ENCODE measurements around the gene LPP. TPM values are rescaled to one million over a fixed set of nuclear protein-coding genes. Genes with fewer than 3 reads are reported as not detected.

LPP gene
- total RNA-seq, 1 experiment from 2014 or later, result 148 TPM

DNA sequence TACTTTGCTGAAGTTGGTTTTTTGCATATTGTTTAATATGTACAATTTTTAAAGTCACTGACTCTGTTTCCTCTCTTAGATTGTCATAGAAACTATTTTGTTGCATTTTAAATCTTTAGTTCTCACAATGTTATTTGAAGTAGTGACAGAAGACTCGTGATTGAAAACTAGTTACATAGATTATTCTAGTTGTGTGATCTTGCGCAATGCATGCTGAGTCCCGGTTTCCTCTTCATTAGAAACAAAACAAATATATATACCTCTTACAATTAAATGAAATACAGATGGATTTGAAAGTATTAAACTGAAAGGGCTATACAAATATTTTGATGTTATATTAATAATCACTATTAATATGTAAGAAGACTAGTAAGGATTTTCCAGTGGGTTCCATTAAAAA, 333.0 kb downstream of the LPP start:
- Histone ChIP-seq H2AFZ (no peak overlapping the region), H3K4me1 (replicated peaks; ENCODE audit: insufficient read depth) (peaks cover 10% of the 10 kb centered on the region; the same call in 1 of the 2 replicates), H3K27me3 (ENCODE audit: insufficient read depth, low read depth) (no peaks in the 10 kb centered on the region), H3K9me3 (ENCODE audit: insufficient read depth, low read depth) (no peaks in the 10 kb centered on the region), H4K20me1 (ENCODE audit: insufficient read depth) (no peaks in the 10 kb centered on the region), H3K9me2 (ENCODE audit: insufficient read depth) (0 out of 2 replicates have a peak, but pooled peaks cover 4% of the 10 kb centered on the region), H3K4me2 (no peak overlapping the region), H3K27ac (no peak overlapping the region), H3F3A (ENCODE audit: insufficient read depth, low read depth) (0 out of 2 replicates have a peak, but pooled peaks cover 3% of the 10 kb centered on the region), H3K36me3 (ENCODE audit: low read depth) (peaks cover 14% of the 10 kb centered on the region; the same call in 1 of the 2 replicates), H3K4me3 (no peak overlapping the region), H3K79me2 (ENCODE audit: low read depth) (no peaks in the 10 kb centered on the region)
- DNase-seq, result no peak
- intact Hi-C loops (cut with micrococcal nuclease; ENCODE audit: unreplicated experiment), result no loop called here
- ChIA-PET CTCF (no interaction called here), POLR2A (ENCODE audit: unreplicated experiment) (no interaction called here)
- no peak for TF ChIP-seq EZH2 (IDR thresholded peaks at IDR 0.05; ENCODE audit: low read depth)
- TF ChIP-seq, protein P1, sequence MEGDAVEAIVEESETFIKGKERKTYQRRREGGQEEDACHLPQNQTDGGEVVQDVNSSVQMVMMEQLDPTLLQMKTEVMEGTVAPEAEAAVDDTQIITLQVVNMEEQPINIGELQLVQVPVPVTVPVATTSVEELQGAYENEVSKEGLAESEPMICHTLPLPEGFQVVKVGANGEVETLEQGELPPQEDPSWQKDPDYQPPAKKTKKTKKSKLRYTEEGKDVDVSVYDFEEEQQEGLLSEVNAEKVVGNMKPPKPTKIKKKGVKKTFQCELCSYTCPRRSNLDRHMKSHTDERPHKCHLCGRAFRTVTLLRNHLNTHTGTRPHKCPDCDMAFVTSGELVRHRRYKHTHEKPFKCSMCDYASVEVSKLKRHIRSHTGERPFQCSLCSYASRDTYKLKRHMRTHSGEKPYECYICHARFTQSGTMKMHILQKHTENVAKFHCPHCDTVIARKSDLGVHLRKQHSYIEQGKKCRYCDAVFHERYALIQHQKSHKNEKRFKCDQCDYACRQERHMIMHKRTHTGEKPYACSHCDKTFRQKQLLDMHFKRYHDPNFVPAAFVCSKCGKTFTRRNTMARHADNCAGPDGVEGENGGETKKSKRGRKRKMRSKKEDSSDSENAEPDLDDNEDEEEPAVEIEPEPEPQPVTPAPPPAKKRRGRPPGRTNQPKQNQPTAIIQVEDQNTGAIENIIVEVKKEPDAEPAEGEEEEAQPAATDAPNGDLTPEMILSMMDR (conservative IDR thresholded peaks at IDR 0.05), result no peak
- no TSS peak for BruUV-seq (replicated peaks)

DNA sequence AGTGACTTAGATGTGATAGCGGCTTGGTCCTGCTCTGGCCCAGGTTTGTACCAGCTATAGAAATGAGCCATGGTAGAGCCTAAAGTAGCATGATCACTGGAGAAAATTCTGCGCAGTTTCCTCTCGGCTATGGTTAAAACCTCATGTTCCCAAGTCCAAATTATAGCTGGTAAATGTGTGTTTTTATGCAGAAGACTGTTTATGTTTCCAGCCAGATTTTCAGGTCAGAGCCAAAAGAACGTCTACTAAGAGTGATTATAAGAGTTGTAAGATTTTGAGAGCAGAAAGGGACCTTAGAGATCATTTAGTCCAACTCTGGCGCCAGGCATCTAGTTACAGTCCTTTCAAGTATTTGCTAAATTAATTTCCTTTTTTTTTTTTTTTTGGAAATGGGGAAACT, 333.7 kb downstream of the LPP start:
- H3K79me2 ChIP-seq (ENCODE audit: low read depth), result no peaks in the 10 kb centered on the region
- H4K20me1 ChIP-seq (ENCODE audit: insufficient read depth), result no peaks in the 10 kb centered on the region
- no peak for DNase-seq
- H3K4me1 ChIP-seq (replicated peaks; ENCODE audit: insufficient read depth), result peaks cover 10% of the 10 kb centered on the region; the same call in 1 of the 2 replicates
- no TSS peak for BruUV-seq (replicated peaks)
- H3K27ac ChIP-seq, result no peak overlapping the region
- POLR2A ChIA-PET (ENCODE audit: unreplicated experiment), result no interaction called here
- H3K4me2 ChIP-seq, result no peak overlapping the region
- no peak overlapping the region for H2AFZ ChIP-seq
- TF ChIP-seq EZH2 (IDR thresholded peaks at IDR 0.05; ENCODE audit: low read depth), result no peak
- TF ChIP-seq, protein P1 (conservative IDR thresholded peaks at IDR 0.05), result no peak
- intact Hi-C loops (cut with micrococcal nuclease; ENCODE audit: unreplicated experiment), result no loop called here
- H3K9me2 ChIP-seq (ENCODE audit: insufficient read depth), result 0 out of 2 replicates have a peak, but pooled peaks cover 4% of the 10 kb centered on the region
- no peaks in the 10 kb centered on the region for H3K9me3 ChIP-seq (ENCODE audit: insufficient read depth, low read depth)
- peaks cover 14% of the 10 kb centered on the region; the same call in 1 of the 2 replicates for H3K36me3 ChIP-seq (ENCODE audit: low read depth)
- H3K4me3 ChIP-seq, result no peak overlapping the region
- CTCF ChIA-PET, result interaction anchor here (0.7 kb wide), 1 partner anchor 71 kb away, joined by 16 read pairs; no protein-coding TSS in a partner anchor
- H3K27me3 ChIP-seq (ENCODE audit: insufficient read depth, low read depth), result no peaks in the 10 kb centered on the region
- 0 out of 2 replicates have a peak, but pooled peaks cover 9% of the 10 kb centered on the region for H3F3A ChIP-seq (ENCODE audit: insufficient read depth, low read depth)

DNA sequence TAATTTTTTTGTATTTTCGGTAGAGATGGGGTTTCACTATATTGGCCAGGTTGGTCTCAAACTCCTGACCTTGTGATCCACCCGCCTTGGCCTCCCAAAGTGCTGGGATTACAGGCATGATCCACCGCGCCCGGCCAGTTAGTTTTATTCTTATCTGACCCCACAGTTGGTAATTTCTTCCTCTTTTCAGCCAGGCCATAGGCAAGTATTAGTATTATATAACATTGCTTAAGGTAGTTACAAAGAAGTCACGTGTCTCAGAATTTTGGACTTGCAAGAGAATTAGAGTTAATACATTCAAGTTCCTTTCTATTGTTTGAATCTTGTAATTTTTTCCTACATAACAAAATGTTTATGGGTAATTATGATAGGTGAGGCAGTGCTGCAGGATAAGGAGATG, 334.8 kb downstream of the LPP start:
- ChIA-PET POLR2A (ENCODE audit: unreplicated experiment) (interaction anchor here (0.6 kb wide), 1 partner anchor 1515 kb away, joined by 3 read pairs; no protein-coding TSS in a partner anchor), CTCF (no interaction called here)
- peaks cover 10% of the 10 kb centered on the region; the same call in 1 of the 2 replicates for H3K4me1 ChIP-seq (replicated peaks; ENCODE audit: insufficient read depth)
- DNase-seq, result no peak
- H3K27me3 ChIP-seq (ENCODE audit: insufficient read depth, low read depth), result no peaks in the 10 kb centered on the region
- TF ChIP-seq, protein P1 (conservative IDR thresholded peaks at IDR 0.05), result no peak
- no peak for TF ChIP-seq EZH2 (IDR thresholded peaks at IDR 0.05; ENCODE audit: low read depth)
- H3K9me3 ChIP-seq (ENCODE audit: insufficient read depth, low read depth), result no peaks in the 10 kb centered on the region
- no peak overlapping the region for H3K4me2 ChIP-seq
- H3K79me2 ChIP-seq (ENCODE audit: low read depth), result no peaks in the 10 kb centered on the region
- H4K20me1 ChIP-seq (ENCODE audit: insufficient read depth), result no peaks in the 10 kb centered on the region
- H3K9me2 ChIP-seq (ENCODE audit: insufficient read depth), result 0 out of 2 replicates have a peak, but pooled peaks cover 4% of the 10 kb centered on the region
- 0 out of 2 replicates have a peak, but pooled peaks cover 9% of the 10 kb centered on the region for H3F3A ChIP-seq (ENCODE audit: insufficient read depth, low read depth)
- no TSS peak for BruUV-seq (replicated peaks)
- peaks cover 14% of the 10 kb centered on the region; the same call in 1 of the 2 replicates for H3K36me3 ChIP-seq (ENCODE audit: low read depth)
- H3K27ac ChIP-seq, result no peak overlapping the region
- no peak overlapping the region for H3K4me3 ChIP-seq
- intact Hi-C loops (cut with micrococcal nuclease; ENCODE audit: unreplicated experiment), result no loop called here
- no peak overlapping the region for H2AFZ ChIP-seq

Measured in PC-9 (cell line).